ENCODE data around the gene KLHL24.
A peak's percentile ranks its signal among the peaks of the same experiment; 100 is the strongest.
"Not testable (repeated sequence)": the region's sequence is repeated elsewhere in the genome, so short reads cannot be mapped to it uniquely, and the experiment has no call there.

KLHL24 gene, protein sequence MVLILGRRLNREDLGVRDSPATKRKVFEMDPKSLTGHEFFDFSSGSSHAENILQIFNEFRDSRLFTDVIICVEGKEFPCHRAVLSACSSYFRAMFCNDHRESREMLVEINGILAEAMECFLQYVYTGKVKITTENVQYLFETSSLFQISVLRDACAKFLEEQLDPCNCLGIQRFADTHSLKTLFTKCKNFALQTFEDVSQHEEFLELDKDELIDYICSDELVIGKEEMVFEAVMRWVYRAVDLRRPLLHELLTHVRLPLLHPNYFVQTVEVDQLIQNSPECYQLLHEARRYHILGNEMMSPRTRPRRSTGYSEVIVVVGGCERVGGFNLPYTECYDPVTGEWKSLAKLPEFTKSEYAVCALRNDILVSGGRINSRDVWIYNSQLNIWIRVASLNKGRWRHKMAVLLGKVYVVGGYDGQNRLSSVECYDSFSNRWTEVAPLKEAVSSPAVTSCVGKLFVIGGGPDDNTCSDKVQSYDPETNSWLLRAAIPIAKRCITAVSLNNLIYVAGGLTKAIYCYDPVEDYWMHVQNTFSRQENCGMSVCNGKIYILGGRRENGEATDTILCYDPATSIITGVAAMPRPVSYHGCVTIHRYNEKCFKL

DNA sequence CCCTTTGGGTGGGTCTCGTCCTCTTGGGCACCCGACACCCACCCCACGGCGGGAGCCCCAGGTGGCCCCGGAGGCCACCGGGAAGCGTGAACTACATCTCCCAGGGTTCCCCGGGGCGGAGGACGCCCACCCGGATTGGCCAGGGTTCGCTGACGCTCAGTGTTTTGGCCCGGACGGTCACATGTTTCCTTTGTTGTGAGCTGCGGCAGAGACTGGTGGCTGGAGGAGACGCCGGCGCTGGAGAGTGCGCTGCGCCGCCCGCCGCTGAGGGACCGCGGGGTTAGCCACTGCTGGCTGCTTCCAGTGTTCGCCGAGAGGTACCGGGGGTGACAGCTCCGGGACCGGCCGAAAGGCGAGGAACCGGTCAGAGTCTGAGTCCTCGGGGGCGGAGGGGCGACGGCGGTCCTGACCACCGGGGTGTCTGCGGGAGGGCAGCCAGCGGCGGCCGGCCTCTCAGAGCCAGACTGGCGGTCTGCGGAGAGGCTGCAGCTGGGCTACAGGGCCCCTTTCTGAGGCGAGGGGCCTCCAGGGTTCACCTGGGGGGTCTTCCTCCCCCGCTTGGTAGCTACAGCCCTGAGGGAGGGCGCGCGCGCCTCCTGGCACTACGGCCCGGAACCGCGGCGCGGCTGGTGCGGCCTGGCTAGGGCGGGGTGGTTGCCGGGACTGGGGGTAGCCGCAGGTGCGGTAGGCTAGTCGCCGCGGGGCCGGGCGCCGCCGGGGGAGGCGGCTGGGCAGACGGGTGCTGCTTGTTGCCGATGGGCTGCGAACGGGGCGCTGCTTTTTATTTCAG is at the start of gene KLHL24:
TSS of gene KLHL24 (plus strand) at position 193 of the 790 bp plus-strand sequence. CDS start 14,734 bp downstream, outside the sequence.
- peak; percentile 93 for DNase-seq (ENCODE audit: low spot score)

DNA sequence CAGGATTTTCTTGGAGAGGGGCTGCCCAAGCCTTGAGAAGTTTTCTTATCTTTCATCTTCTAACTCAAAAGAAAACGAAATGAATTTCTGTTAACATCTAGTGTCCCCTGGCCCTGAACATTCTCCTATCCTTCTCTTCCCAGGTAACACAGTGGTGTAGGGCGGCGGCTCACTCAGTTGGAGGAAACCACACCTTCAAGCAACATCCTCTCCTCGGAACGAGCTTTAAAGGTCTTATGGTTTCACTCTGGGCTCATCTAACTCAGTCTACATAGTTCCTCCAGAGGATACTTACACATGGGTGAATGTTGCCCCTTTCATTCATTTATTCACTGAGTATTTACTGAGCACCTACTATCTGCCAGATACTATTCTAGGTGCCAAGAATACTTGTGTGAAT is 48.9 kb upstream of the KLHL24 start:
- DNase-seq (ENCODE audit: low spot score), result no peak

DNA sequence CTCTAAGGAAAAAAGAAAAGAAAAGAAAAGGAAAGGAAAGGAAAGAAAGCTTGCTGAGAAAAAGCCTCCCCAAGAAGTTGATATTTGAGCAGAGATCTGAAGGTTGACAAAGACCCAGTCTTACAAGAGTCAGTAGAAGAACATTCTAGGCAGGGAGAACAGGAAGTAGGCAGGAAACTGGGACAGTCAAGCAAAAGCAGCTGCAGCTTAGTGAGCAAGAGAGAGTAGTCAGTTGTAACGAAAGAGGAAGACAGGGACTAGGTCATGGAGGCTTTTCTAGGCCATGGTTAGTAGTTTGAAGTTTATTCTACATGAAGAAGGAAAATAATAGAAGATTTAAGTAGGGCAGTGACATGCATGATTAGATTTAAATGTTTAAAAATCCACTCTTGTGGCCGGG is 48.1 kb upstream of the KLHL24 start:
- no peak for DNase-seq (ENCODE audit: low spot score)

DNA sequence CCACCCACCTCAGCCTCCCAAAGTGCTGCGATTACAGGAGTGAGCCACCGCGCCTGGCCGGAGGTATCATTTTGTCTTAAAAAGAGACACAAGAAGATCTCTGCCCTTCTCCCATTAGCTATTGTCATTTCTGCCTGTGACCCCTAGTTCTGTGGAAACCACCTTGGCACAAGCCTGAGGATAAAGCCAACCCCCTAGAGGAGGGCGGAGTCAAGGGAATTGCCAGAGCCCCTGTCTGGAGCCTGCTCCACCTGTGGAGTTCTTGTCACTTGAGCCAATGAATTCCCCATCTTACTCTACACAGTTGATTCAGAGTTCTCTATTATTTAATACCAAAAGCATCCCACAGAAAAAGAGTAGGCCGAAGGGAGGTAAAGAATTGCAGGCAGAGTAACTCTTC is 45.0 kb upstream of the KLHL24 start:
- DNase-seq (ENCODE audit: low spot score), result no peak

GRCh38 chr3:183591881-183592521 is 43.4 kb upstream of the KLHL24 start:
- no peak for DNase-seq (ENCODE audit: low spot score)

DNA sequence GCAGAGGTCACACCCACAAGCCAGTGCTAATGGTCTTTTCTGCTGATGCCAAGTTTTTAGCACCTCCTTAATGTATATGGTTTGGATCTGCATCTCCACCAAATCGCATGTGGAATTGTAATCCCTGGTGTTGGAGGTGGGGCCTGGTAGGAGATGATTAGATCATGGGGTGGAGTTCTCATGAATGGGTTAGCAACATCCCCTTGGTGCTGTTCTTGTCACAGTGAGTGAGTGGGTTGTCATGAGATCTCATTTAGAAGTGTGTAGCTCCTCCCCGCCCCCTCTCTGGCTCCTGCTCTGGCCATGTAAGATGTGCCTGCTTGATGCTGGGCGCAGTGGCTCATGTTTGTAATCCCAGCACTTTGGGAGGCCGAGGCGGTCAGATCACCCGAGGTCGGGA is 42.6 kb upstream of the KLHL24 start:
- DNase-seq (ENCODE audit: low spot score), result no peak

DNA sequence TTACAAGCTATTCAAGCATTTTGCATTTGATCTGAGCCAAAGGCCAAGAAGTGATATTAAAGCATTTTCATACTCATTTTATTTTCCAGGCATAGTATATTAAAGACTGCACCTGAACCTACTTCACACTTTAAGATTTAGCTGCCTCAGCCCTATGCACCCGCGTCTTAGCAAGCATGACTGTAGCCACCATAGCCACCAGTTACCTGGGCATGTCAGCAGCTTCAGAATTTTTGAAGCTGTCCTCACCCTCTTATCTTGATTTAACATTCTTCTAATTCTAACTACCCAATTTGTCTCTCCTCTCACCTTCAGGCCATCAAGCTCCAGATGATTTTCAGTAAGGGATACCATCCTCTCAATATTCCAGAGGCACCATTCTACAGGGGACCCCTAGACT is 40.8 kb upstream of the KLHL24 start:
- no peak for DNase-seq (ENCODE audit: low spot score)

DNA sequence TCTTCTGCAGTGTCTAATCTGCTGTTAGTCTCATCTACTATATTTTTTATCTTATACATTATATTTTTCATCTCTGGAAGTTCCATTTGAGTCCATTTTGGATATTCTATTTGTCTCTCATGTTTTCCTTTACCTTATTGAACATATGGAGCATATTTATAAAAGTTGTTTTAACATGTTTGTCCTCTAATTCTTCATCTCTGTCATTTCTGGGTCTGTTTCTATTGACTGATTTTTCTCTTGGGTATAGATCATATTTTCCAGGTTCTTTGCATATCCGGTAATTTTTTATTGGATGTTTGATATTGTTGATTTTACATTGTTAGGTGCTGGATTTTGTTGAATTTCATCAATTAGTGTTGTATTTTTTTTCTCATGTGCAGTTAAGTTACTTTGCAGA is 37.5 kb upstream of the KLHL24 start:
- DNase-seq (ENCODE audit: low spot score), result no peak

- not testable (repeated sequence) for DNase-seq (ENCODE audit: low spot score)
These were observed 24.1 kb upstream of the KLHL24 start for GRCh38 chr3:183611326-183611725.

DNA sequence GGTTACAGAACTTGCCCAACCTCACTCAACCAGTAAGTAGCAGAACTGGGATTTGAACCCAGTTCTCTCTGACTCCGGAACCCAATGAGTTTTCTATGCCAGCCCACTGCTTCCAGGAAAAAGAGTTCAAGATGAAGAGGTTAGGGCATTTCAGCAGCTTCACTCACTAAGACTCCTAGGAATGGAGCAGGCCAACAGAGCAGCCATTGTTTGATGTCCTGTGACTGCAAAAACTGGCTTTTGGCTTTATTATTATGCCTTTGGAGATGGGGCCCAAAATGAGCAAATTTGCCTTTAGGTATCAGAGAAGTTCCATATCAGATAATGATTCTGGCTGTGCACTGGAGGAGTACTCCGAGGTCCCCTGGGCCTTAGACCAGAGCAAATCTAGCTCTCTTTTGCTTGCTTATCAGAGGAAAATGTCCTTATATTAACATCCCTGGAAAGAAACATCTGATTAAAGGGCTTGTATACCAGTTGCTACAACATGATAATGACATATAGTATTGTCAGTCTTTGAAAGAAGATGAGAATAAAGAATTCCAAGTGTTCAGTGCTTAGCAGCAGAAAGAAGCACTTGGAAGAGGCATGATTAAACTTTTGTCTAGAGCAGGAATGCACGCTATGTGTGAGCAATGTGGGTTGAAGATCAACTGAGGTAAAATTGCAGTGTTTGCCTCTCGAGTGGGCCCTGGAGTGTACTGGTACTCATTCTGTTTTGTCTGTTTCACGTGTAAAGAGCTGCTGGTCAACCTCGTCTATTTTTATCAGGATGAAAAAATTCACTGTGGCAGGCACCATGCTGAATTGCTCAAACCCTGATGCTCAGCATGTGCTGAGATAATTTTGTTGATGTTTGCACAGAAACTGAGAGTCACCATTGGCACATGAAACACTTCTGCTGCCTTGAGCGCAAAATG is 21.8 kb upstream of the KLHL24 start:
- DNase-seq (ENCODE audit: low spot score), result no peak

DNA sequence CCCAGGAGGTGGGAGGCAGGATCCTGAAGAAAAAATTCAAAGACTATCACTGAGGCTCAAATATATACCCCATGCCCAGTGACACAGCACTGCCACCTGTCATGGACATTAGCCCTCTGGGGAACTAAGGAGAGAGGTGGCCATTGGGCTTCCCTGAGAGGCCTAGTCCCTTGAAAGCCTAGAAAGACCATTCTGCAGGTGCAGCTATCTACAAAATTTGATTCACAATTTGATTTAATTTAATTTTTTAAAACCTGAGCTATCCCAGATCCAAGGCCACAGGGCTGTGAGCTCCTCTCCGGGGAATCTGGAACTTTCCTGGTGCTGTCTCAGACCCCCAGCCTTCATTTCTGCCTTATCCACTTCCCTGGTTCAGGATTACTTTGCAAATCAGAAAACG is 16.9 kb upstream of the KLHL24 start:
- no peak for DNase-seq (ENCODE audit: low spot score)

- DNase-seq (ENCODE audit: low spot score), result no peak
These were observed 16.4 kb upstream of the KLHL24 start for GRCh38 chr3:183619010-183619409.

GRCh38 chr3:183619624-183620251 is 15.7 kb upstream of the KLHL24 start:
- peak; percentile 60 for DNase-seq (ENCODE audit: low spot score)

DNA sequence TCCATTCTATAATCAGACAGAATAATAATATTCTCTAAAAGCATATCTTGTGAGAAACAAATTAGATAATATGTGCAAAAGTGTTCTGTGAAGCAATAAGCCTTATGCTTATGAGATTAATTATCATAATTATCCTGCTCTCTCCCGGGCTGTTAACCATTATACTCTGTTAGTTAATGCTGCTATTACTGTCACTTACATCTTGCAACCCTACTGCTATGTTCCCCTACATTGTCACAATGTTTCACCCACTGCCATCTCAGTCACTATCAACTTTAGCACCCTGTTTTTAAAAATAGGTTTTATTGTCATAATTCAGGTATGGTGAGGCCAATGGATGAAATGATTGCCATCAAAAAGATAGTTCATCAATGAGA is 15.2 kb upstream of the KLHL24 start:
- DNase-seq (ENCODE audit: low spot score), result no peak

DNA sequence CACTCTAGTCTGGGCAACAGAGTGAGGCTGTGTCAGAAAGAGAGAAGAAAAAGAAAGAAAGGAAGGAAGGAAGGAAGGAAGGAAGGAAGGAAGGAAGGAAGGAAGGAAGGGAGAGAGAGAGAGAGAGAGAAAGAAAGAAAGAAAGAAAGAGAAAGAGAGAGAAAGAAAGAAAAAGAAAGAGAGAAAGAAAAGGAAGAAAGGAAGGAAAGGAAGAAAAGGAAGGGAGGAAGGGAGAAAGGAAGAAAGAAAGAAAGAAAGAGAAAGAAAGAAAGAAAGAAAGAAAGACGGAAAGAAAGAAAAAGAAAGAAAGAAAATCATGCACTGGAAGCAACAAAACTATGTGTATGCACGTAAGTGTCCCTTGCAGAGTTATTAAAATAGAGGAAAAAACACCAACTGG is 12.9 kb upstream of the KLHL24 start:
- DNase-seq (ENCODE audit: low spot score), result not testable (repeated sequence)

- no peak for DNase-seq (ENCODE audit: low spot score)
These were observed 8.4 kb upstream of the KLHL24 start for GRCh38 chr3:183626877-183627594.

- DNase-seq (ENCODE audit: low spot score), result no peak
These were observed 5.7 kb upstream of the KLHL24 start for GRCh38 chr3:183629546-183630301.

DNA sequence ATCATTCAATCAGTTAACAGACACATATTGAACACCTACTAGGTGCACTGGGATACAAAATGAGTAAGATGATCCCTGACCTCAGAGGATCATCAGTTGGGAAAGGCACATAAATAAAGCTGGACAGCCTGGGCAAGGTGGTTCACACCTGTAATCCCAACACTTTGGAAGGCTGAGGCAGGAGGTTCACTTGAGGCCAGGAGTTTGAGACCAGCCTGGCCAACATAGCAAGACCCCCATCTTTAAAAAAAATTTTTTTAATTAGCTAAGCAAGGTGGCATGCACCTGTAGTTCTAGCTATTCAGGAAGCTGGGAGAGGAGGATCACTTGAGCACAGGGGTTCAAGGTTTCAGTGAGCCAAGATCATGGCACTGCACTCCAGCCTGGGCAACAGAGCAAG is 3.7 kb upstream of the KLHL24 start:
- no peak for DNase-seq (ENCODE audit: low spot score)

- DNase-seq (ENCODE audit: low spot score), result not testable (repeated sequence)
These were observed 2.7 kb upstream of the KLHL24 start for GRCh38 chr3:183632725-183633124.
